ENCODE data around the gene UQCC2.

GRCh38 chr6:33720998-33721397, 9.5 kb upstream of the UQCC2 start:
- no peak for TF ChIP-seq CTCF (conservative IDR thresholded peaks at IDR 0.05; ENCODE audit: low read length)
- no peak for TF ChIP-seq EZH2phosphoT487 (IDR thresholded peaks at IDR 0.05; ENCODE audit: borderline replicate concordance, low read depth, low read length)
